AML-193 (cell line): Measurements from ENCODE around the gene SLC51B.
"Not testable (repeated sequence)": the region's sequence is repeated elsewhere in the genome, so short reads cannot be mapped to it uniquely, and the experiment has no call there.

ENCODE experiments used
- DNase-seq, 2 experiments: peaks; one replicate each; lab custom pipeline; 2025; lab: John Stamatoyannopoulos, UW

The SLC51B gene

DNA sequence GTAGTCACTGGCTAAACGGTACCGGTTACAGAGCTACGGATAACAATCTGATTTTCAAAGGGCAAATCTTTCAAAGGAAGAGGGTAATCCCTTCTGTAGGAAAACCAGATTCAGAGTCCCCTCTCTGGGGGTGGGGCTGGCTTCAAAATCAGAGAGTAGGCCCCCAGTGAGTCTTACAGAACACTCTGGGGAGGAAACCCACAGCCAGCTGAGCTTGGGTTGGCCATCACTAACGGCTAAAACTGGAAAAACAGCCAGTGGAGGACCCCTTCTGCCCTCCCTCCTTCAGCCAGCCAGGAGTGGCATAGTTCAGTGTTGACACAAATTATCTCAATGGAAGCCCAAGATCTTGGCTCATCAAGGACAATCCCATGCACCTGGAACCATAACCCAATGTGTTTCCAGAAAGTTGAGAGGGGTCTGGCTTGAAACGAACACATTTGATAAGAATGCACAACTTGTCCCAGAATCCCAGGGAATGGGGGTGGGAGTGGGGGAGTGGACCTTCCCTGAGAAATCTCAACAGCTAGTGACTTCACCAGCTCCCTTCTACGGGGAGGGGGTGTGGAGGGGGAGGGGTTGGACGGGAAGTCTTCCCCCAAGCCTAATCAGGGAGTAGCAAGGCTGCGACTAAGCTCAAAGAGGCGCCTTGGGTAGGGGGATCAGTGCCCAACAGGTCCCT is 21.6 kb downstream of the SLC51B start:
- DNase-seq = no peak

DNA sequence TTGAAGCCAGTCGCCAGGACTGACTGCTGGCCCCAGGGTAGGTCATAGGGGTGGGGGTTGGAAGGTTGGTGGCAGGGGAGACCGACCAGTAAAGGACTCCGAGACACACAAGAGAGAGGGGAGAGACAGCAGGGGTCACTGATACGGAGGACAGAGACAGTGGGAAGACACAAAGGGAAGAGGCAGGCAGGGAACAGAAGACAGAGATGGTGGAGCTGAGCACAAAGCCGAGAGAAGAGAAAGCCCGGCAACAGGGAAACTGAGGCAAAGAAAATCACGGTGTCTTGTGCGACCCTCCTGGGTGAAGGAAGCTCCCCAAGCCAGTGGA is 22.1 kb downstream of the SLC51B start:
- no peak for DNase-seq

DNA sequence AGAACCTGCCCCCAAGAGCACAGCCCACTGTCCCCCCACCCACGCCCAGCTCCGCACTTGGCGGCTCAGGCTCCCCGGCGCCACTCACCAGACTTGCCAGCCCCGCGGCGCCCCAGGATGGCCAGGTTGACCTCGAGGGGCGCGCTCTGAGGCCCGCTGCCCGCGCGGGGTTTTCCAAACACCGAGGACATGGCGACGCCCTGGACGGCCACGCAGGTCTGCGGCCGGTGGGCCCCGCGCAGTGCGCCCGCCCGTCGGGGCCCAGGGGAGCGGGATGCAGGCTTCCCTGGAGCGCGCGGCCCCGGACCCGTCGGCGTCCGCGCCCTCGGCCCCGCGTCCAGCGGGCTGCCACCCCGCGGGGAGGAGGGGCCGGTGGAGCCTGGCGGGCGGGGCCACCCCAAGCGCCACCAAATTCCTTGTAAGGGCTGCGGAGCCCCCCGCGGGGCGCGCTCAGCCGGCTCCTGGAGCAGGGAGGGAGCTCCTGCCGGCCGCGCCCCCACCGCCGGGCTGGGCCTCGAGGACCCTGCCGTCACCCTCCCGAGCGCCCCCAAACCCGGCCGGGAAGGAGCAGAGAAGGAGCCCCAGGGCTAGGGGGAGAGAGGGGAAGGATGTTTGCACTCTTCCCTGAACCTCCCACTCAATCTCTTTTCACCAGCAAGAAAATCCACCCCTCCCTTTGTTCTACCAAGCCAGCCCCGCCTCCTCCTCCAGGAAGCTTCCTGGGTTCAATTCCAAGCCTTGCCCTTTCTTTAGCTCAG is 22.6 kb downstream of the SLC51B start, which contains the start of gene RASL12:
Gene RASL12, minus strand, starts transcription at position 347 of the 758 bp plus-strand sequence. Its CDS starts 156 bp downstream, at position 191.
- DNase-seq = no peak

DNA sequence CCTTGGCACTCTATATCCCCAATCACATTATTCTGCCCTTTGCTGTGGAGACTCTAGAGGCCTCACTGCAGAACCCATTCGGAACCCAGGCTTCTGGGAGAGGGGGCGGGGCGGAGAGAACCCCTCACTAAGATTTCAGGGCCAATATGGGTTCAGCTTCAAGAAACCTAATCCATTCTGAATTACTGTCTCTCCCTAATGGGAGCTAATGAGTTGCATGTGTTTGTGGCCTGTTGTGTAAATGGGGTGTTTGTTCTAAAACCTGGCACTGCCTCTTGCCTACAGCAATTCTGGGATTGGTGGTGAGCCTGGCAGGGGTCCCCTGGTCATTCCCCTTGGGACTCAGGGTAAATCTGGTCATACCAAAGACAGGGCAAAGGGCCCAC is 23.2 kb downstream of the SLC51B start:
- DNase-seq = no peak

DNA sequence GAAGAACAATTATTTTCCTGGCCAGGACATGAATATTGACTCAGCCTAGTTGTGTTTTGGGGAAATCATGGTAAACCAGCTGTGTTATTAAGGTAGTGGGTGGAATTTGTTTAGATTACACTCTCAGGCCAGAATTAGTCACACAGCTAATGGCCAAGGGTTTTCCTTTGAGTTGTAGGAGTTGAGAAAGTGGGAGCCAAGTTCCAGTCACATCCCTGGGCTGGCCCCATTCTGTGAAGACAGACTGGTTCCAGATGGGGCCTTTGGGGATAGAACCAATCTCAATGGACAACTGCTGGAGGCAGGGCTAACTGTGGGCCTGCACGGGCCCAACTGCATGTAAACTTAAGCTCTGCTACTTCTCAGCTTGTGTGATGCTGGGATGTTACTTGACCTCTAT is 24.0 kb downstream of the SLC51B start:
- DNase-seq = no peak

DNA sequence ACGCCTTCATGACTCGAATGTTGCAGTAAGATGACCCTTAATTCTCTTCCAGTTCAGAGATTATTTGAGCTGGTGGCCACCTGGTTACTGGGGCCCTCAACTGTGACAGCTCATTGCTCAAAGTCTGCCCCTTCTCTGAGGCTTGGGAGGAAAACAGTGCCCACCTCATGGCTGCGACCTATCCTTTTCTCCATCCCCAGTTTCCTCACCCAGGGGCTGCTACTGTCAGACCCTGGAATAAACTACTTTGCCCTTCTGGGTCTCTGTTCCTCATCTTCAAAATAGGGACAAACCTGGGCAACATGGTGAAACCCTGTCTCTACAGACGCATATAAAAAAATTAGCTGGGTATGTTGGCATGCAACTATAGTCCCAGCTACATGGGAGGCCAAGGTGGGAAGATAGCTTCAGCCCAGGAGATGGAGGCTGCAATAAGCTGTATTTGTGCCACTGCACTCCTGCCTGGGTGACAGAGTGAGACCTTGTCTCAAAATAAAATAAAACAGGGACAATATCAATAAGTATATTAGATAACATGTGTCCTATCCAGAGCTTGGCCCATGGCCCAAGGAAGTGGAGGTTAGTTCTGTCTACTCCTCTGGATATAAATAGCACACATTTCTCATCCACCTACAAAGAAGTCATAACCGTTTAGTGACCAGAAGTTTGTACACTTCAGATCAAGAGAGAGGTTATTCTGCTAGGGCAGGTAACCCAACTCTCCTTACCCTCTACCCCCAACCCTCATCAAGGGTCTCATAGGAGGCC is 24.8 kb downstream of the SLC51B start:
- no peak for DNase-seq

DNA sequence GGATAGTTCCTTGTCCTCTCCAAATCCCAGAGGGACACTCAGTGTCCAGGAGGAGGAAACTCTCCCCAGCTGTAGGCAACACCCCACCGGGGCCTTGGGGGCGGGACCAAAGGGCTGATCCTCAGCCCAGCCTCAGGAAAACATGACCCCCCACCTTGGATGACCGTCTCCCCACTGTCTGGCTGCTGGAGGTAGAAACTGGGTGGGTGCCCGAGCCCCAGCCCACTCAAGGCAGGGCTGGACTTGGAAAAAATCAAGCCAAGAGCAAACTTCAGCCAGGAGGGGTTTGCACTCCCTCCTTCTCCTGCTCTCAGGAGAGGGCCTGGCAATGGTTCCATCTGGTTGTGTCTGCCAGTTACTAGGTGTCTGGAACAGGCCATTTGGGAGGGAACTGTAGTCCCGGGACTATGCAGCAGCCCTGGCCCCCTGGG is 26.2 kb downstream of the SLC51B start:
- no peak for DNase-seq

DNA sequence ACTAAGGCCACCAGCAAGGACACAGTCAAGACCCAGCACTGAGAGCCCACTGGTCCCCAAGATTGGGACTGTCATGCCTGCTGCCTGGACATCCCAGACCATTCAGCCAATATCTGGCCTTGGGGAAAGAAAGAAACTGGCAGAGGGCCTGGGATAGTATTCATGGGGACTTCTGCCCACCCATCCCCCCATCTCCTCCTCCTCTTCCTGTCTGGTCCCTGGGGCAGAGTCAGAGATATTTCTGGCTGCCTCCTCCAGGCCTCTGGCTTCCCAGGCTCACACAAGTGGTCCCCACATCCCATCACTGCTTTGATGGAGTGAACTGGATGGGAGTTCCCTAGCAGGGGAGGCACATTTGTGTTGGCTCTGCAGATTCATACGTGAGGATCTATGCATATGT is 26.8 kb downstream of the SLC51B start:
- DNase-seq = no peak

DNA sequence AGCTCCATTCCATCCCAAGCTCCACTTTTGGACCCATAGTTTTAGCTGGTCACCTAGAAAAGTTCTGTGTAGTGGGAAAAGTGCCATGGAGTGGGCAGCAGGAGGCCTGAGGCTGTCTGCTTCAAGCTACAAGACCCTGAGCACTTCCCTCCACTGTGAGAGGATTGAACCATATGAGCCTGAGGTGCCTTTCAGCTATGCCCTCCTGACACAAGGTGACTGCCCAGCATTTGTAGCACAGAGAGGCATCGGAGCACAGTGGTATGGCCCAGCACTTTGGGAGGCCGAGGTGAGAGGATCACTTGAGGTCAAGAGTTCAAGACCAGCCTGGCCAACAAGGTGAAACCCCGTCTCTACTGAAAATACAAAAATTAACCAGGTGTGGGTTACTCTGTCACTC is 27.4 kb downstream of the SLC51B start:
- DNase-seq = no peak

DNA sequence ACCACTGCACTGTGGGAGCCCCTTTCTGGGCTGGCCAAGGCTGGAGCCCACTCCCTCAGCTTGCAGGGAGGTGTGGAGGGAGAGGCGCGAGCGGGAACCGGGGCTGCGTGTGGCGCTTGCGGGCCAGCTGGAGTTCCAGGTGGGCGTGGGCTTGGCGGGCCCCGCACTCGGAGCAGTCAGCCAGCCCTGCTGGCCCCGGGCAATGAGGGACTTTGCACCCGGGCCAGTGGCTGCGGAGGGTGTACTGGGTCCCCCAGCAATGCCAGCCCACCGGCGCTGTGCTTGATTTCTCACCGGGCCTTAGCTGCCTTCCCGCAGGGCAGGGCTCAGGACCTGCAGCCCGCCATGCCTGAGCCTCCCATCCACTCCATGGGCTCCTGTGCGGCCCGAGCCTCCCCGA is 29.8 kb downstream of the SLC51B start:
- DNase-seq = not testable (repeated sequence)

DNA sequence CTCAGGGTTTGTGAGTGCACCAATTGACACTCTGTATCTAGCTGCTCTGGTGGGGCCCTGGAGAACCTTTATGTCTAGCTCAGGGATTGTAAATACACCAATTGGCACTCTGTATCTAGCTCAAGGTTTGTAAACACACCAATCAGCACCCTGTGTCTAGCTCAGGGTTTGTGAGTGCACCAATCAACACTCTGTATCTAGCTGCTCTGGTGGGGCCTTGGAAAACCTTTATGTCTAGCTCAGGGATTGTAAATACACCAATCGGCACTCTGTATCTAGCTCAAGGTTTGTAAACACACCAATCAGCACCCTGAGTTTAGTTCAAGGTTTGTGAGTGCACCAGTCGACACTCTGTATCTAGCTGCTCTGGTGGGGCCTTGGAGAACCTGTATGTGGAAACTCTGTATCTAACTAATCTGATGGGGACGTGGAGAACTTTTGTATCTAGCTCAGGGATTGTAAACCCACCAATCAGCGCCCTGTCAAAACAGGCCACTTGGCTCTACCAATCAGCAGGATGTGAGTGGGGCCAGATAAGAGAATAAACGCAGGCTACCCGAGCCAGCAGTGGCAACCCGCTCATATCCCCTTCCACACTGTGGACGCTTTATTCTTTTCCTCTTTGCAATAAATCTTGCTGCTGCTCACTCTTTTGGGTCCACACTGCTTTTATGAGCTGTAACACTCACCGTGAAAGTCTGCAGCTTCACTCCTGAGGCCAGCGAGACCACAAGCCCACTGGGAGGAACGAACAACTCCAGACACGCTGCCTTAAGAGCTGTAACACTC is 30.6 kb downstream of the SLC51B start:
- not testable (repeated sequence) for DNase-seq

DNA sequence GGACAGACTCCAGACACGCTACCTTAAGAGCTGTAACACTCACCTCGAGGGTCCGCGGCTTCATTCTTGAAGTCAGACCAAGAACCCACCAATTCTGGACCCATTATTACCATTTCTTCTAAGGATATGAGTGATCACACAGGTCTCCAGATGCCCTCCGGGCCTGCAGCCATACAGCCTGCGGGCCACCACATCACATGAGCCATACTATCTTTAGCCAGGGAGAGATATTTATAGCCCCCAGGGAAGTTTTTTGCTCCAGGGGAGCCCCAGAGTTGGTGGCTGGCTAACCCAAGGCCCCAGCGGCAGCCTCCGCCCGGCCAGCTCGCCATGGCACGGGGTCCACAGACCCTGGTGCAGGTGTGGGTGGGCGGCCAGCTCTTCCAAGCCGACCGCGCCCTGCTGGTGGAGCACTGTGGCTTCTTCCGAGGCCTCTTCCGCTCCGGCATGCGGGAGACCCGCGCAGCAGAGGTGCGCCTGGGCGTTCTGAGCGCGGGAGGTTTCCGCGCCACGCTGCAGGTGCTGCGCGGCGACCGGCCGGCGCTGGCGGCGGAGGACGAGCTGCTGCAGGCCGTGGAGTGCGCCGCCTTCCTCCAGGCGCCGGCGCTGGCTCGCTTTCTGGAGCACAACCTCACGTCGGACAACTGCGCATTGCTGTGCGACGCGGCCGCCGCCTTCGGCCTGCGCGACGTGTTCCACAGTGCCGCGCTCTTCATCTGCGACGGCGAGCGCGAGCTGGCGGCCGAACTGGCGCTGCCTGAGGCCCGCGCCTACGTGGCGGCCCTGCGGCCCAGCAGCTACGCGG is 31.5 kb downstream of the SLC51B start, which contains the start of gene KBTBD13:
Gene KBTBD13, plus strand, starts transcription at position 261 of the 805 bp plus-strand sequence. Its CDS starts 70 bp downstream, at position 331.
- no peak for DNase-seq

DNA sequence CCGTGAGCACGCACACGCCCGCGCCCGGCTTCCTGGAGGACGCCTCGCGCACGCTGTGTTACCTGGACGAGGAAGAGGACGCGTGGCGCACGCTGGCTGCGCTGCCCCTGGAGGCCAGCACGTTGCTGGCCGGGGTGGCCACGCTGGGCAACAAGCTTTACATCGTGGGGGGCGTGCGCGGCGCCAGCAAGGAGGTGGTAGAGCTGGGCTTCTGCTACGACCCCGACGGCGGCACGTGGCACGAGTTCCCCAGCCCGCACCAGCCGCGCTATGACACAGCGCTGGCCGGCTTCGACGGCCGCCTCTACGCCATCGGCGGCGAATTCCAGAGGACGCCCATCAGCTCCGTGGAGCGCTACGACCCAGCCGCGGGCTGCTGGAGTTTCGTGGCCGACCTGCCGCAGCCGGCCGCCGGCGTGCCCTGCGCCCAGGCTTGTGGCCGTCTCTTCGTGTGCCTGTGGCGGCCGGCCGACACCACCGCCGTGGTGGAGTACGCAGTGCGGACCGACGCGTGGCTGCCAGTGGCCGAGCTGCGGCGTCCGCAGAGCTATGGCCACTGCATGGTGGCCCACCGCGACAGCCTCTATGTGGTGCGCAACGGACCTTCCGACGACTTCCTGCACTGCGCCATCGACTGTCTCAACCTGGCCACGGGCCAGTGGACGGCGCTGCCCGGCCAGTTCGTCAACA is 32.2 kb downstream of the SLC51B start:
- no peak for DNase-seq

DNA sequence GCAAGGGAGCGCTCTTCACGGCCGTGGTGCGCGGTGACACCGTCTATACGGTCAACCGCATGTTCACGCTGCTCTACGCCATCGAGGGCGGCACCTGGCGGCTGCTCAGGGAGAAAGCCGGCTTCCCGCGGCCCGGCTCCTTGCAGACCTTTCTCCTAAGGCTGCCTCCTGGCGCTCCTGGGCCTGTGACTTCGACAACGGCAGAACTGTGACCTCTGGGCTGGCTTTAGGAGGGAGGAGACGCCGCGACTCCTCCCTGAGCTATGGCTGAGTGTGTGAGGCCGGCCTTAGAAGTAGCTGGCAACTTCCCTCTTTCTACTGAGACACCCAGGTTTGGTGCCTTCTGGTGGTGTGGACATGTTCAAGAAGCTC is 32.8 kb downstream of the SLC51B start:
- DNase-seq = no peak

DNA sequence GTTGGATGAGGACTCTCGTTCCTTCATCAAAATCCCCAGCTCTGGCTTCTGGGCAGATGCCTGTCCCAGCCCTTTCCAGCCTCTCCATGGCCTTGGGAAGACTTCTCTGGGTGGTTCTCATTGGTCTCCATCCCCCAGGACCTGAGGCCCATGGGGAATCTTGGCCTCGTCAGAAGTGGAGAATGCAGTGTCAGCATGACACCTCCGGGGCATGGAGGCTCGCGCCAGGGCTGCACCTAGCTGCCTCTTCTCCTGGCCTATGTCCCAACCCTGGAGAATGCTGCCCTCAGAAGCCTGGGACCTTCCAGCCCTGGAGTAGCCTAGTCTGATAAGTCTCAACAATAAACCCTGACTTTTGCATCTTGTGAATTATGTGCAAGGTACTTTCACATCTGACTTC is 34.4 kb downstream of the SLC51B start:
- DNase-seq = no peak

DNA sequence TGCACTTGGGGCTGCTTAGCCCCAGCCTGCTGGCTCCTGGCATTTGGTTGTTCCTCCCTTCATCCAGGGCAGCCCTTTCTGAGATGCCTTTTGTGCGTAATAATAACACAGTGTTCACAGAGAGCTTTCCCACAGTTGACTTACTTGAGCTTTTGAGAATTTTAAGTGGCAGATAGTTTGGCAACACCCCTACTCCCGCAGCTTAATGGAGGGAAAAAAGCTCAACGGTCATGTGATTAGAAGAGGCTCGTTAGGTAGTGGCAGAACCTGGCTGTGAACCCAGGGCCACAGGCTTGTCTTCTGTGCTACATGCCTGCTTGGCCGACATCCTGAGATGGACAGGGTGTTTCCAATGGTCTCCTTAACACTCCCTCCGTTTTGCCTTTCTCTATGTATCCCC is 36.1 kb downstream of the SLC51B start:
- DNase-seq = no peak

DNA sequence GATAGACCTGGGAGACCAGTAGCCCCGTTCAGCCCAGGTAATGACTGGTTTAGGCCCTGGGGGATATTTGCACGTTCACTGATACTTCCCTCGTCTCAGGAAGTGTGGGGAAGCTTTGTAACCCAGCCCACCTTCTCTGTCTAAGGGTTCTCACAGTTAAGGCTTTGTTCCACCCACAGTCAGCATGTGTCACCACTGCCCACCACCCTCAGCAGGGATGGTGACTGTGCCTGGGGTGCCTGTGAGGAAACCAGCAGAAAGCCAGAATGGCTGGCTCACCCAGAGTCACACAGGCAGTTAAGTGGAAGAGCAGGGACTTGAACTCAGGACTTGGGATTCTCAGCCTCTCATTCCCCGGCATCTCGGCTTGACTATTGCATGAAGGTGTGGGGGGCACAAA is 36.6 kb downstream of the SLC51B start:
- DNase-seq = no peak

DNA sequence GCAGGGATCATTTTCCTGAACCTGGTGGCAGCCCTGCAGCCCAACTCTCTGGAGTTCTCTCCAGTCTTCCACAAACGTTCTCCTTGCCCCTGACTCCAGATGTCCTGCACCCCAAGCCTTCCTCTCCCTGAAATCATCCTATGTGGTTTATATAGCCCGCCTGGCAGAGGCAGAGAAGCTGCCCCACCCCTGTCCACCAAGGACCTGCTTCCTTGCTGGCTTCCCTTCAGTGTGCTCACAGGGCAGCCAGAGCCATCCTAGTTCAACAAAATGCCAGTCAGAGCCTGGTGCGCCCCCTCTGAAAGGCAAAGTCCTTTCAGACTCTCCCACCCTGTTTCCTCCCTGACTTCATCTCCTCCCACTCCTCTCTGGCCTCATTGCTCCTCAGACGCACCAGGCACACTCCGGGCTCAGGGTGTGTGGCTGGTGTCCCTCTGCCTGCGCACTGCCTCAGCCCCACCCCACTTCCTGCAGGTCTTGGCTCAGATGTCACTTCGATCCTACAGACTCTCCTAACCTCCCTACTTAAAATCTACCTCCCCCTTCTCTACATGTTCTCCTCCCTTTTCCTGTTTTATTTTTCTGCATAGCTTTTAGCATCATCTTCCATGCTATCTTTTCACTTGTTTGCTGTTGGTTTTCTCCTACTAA is 37.2 kb downstream of the SLC51B start:
- DNase-seq = no peak

DNA sequence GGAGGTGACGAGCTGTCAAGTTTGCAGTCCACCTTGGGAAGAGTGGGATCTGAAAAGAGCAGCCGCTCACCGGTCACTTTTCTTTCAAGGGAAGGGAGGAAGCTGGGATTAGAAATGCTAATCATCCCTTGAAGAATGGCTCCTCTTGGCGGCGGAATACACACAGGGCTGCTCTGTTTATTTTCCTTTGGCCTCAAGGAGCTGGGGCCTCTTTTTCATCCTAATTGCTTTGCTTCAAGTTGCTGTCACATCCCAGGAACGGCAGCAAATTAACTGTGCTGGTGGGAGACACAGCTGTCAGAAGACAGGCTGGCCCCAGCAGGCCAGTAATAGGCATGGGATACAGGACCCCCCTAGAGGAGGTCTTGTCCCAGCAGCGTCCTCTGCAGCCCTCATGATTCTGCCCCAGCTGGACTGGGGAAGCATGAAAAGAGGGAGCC is 38.1 kb downstream of the SLC51B start:
- no peak for DNase-seq
